Endothelial cell of umbilical vein (primary cell): Measurements from ENCODE around the gene SORCS2. TPM values are rescaled to one million over a fixed set of nuclear protein-coding genes. Genes with fewer than 3 reads are reported as not detected.

Experiments
- BruUV-seq: library from RNA; stranded (reverse); fragments of 400-500 nt; replicated peaks from 2 replicates; lab custom pipeline; 2021; lab: Mats Ljungman, UMichigan
- CTCF ChIA-PET: fragments of 300-600, 350-600 bp; sonication (Branson Sonifier 250); formaldehyde crosslinking; loops from one replicate; lab custom pipeline; 2021; ENCODE audit warnings: antibody characterized with exemption, inconsistent platforms; lab: Charles Lee
- POLR2A ChIA-PET: fragments of 300-600, 350-600 bp; sonication (Branson Sonifier 250); formaldehyde crosslinking; loops from one replicate; lab custom pipeline; 2021; ENCODE audit warnings: antibody characterized with exemption, inconsistent platforms; lab: Charles Lee
- DNase-seq: peaks from one replicate; pipeline ENCODE4 v3.0.0-alpha.2; 2011; ENCODE audit warnings: low read depth, low spot score
- FAIRE-seq: peaks from 2 replicates; lab custom pipeline; 2011; peaks lifted over from hg19 to GRCh38; lab: Jason Lieb, UNC
- H2AFZ ChIP-seq: 2 replicates; pipeline ENCODE4 v1.6.0; 2012; ENCODE audit warnings: low read depth, low read length, control low read depth, inconsistent platforms
- H3K27ac ChIP-seq: 2 replicates; pipeline ENCODE4 v1.5.1; 2011; ENCODE audit warnings: low read depth, mild to moderate bottlenecking, control low read depth, low read length, moderate library complexity; ENCODE audit not compliant: insufficient read depth
- H3K27me3 ChIP-seq, 2 experiments: 2 replicates each; pipeline versions ENCODE4 v1.6.0 to v1.6.1; 2011; ENCODE audit warnings: low read length in 2 of 2, mixed read lengths in 1 of 2; ENCODE audit not compliant: control insufficient read depth in 2 of 2, insufficient read depth in 2 of 2
- H3K36me3 ChIP-seq, 2 experiments: 2 replicates in 1 of 2; 3 replicates in 1 of 2; pipeline ENCODE4 v1.5.1; 2011; ENCODE audit warnings: low read length in 2 of 2, mild to moderate bottlenecking in 1 of 2, moderate library complexity in 1 of 2; ENCODE audit not compliant: control insufficient read depth in 2 of 2, insufficient read depth in 2 of 2; ENCODE audit errors: extremely low read depth in 1 of 2
- H3K4me1 ChIP-seq: 3 replicates; pipeline ENCODE4 v1.5.1; 2011; ENCODE audit warnings: mild to moderate bottlenecking, low read length; ENCODE audit not compliant: control insufficient read depth, insufficient read depth; ENCODE audit errors: extremely low read depth
- H3K4me2 ChIP-seq: 2 replicates; pipeline ENCODE4 v1.6.1; 2011; ENCODE audit warnings: low read length, control low read depth, mixed read lengths; ENCODE audit not compliant: insufficient read depth
- H3K4me3 ChIP-seq, 3 experiments: fragments of 200-600 bp in 1 of 3; sonication (generic), shearing (Covaris generic) in 1 of 3; replicated peaks in 1 of 3; 2 replicates each; pipeline ENCODE4 v1.5.1; 2011 to 2016; ENCODE audit warnings: control low read depth in 3 of 3, low read length in 3 of 3, mild to moderate bottlenecking in 2 of 3, inconsistent platforms in 1 of 3, low read depth in 1 of 3, moderate library complexity in 1 of 3; ENCODE audit not compliant: insufficient read depth in 1 of 3
- H3K79me2 ChIP-seq: 2 replicates; pipeline ENCODE4 v1.6.0; 2012; ENCODE audit warnings: low read length, inconsistent platforms; ENCODE audit not compliant: control insufficient read depth, insufficient read depth
- H3K9ac ChIP-seq: replicated peaks from 2 replicates; pipeline ENCODE3; 2011; ENCODE audit warnings: low read length, control low read depth; ENCODE audit not compliant: insufficient read depth; ENCODE audit errors: extremely low read depth
- H3K9me1 ChIP-seq: replicated peaks from 3 replicates; pipeline ENCODE4 v1.6.0; 2011; ENCODE audit warnings: mild to moderate bottlenecking, low read length; ENCODE audit not compliant: control insufficient read depth, insufficient read depth; ENCODE audit errors: extremely low read depth
- H3K9me3 ChIP-seq: replicated peaks from 2 replicates; pipeline ENCODE4 v1.5.1; 2012; ENCODE audit warnings: low read length, inconsistent platforms; ENCODE audit not compliant: control insufficient read depth, insufficient read depth
- H4K20me1 ChIP-seq: replicated peaks from 2 replicates; pipeline ENCODE3; 2011; ENCODE audit warnings: mild to moderate bottlenecking, low read length; ENCODE audit not compliant: control insufficient read depth, insufficient read depth; ENCODE audit errors: extremely low read depth
- CTCF ChIP-seq, 2 donors: IDR thresholded peaks; 1 replicate in 1 of 2; 2 replicates in 1 of 2; pipeline ENCODE4 v1.5.1; 2011; ENCODE audit warnings: low read length in 2 of 2, mild to moderate bottlenecking in 2 of 2, moderate library complexity in 2 of 2, control low read depth in 1 of 2, inconsistent platforms in 1 of 2, low read depth in 1 of 2; ENCODE audit not compliant: insufficient read depth in 1 of 2; ENCODE audit errors: extremely low read depth in 1 of 2
- EZH2 ChIP-seq: IDR thresholded peaks from 2 replicates; pipeline ENCODE4 v1.6.1; 2012; ENCODE audit warnings: borderline replicate concordance, low read depth, mild to moderate bottlenecking, moderate library complexity, low read length, inconsistent platforms; ENCODE audit not compliant: severe bottlenecking
- FOS ChIP-seq: IDR thresholded peaks from 2 replicates; pipeline ENCODE4 v1.6.1; 2011; ENCODE audit warnings: mild to moderate bottlenecking, low read length, moderate library complexity, borderline replicate concordance; ENCODE audit not compliant: insufficient read depth
- GATA2 ChIP-seq: IDR thresholded peaks from 2 replicates; pipeline ENCODE4 v1.7.0; 2011; ENCODE audit warnings: low read depth, mild to moderate bottlenecking, moderate library complexity, mixed read lengths, low read length; ENCODE audit not compliant: insufficient read length, insufficient read depth
- JUN ChIP-seq: IDR thresholded peaks from 2 replicates; pipeline ENCODE4 v1.6.1; 2011; ENCODE audit warnings: borderline replicate concordance, low read depth; ENCODE audit not compliant: insufficient read length, insufficient read depth
- MAX ChIP-seq: IDR thresholded peaks from 2 replicates; pipeline ENCODE4 v1.6.1; 2011; ENCODE audit not compliant: insufficient read depth, insufficient read length
- MYC ChIP-seq: IDR thresholded peaks from one replicate; pipeline ENCODE4 v1.6.1; 2011; ENCODE audit warnings: mild to moderate bottlenecking, low read depth, low read length
- POLR2A ChIP-seq: IDR thresholded peaks from 2 replicates; pipeline ENCODE4 v1.6.1; 2012; ENCODE audit warnings: low read depth, mild to moderate bottlenecking, control low read depth, low read length
- POLR2AphosphoS5 ChIP-seq: IDR thresholded peaks from 2 replicates; pipeline ENCODE4 v1.6.1; 2012; ENCODE audit warnings: low read depth, mild to moderate bottlenecking, control low read depth, low read length, moderate library complexity; ENCODE audit not compliant: insufficient read depth
- dilution Hi-C: fragments of 300-500 bp; cut with MboI; formaldehyde crosslinking; loops from one replicate; pipeline ENCODE4 v1.15.0; 2019; ENCODE audit warnings: low sequenced_read_pairs; ENCODE audit not compliant: extremely low pct_ligation_motif_present
- intact Hi-C: fragments of 100-400 bp; cut with micrococcal nuclease; formaldehyde crosslinking; loops from one replicate; pipeline ENCODE4 v1.10.0; 2022
- polyA plus RNA-seq, 4 experiments: library from polyadenylated mRNA; depleted of rRNA in 3 of 4; stranded (reverse) in 3 of 4; unstranded in 1 of 4; fragments of >200 nt; gene quantifications; 2 replicates each; pipeline versions ENCODE4 v1.2.1 to v1.2.3, GENCODE V29; 2011 to 2012; ENCODE audit warnings: missing spikeins in 1 of 4
- total RNA-seq: library from RNA; stranded (reverse); gene quantifications from 2 replicates; pipeline ENCODE4 v1.2.3, GENCODE V29; 2021

Gene SORCS2
- total and polyA plus RNA-seq, 2 donors (not counting 3 experiments of a cell fraction or from before 2014, with no cell fraction given): not detected

GRCh38 chr4:7677086-7677485, 484.7 kb downstream of the SORCS2 start:
- FAIRE-seq: no peak

More at GRCh38 chr4:7677086-7677485, 484.7 kb downstream of the SORCS2 start:
- no peaks in the 10 kb centered on the region for H3K9me3 ChIP-seq
- H3K27ac ChIP-seq: no peak overlapping the region
- no peaks in the 10 kb centered on the region for H3K9me1 ChIP-seq
- H3K36me3 ChIP-seq: no peaks in the 10 kb centered on the region
- POLR2A ChIA-PET: no interaction called here
- CTCF ChIA-PET: no interaction called here
- H3K79me2 ChIP-seq: no peaks in the 10 kb centered on the region
- no TSS peak for BruUV-seq
- no peak overlapping the region for H3K4me2 ChIP-seq
- no peaks in the 10 kb centered on the region for H4K20me1 ChIP-seq
- H3K27me3 ChIP-seq: peaks cover 0 to 2% of the 10 kb centered on the region in 2 experiments
- H3K4me3 ChIP-seq: no peak overlapping the region
- no peak overlapping the region for H3K9ac ChIP-seq
- dilution Hi-C loops: no loop called here
- no peak for DNase-seq
- no peak overlapping the region for H2AFZ ChIP-seq
- no peaks in the 10 kb centered on the region for H3K4me1 ChIP-seq
- intact Hi-C loops: no loop called here
- no peak for TF ChIP-seq CTCF (IDR thresholded peaks at IDR 0.05; ENCODE audit: extremely low read depth in 1 of 2, insufficient read depth in 1 of 2, low read depth in 1 of 2, low read length in 2 of 2)
- no peak for TF ChIP-seq MYC
- no peak for TF ChIP-seq MAX
- TF ChIP-seq FOS: no peak
- TF ChIP-seq GATA2: no peak
- no peak for TF ChIP-seq EZH2
- no peak for TF ChIP-seq POLR2A
- TF ChIP-seq POLR2AphosphoS5: no peak
- no peak for TF ChIP-seq JUN
